ENCODE data around the gene LRP1-AS. TPM values are rescaled to one million over a fixed set of nuclear protein-coding genes. Genes with fewer than 3 reads are reported as not detected.

LRP1-AS gene
- total RNA-seq, 1 experiment from 2014 or later, result not detected

DNA sequence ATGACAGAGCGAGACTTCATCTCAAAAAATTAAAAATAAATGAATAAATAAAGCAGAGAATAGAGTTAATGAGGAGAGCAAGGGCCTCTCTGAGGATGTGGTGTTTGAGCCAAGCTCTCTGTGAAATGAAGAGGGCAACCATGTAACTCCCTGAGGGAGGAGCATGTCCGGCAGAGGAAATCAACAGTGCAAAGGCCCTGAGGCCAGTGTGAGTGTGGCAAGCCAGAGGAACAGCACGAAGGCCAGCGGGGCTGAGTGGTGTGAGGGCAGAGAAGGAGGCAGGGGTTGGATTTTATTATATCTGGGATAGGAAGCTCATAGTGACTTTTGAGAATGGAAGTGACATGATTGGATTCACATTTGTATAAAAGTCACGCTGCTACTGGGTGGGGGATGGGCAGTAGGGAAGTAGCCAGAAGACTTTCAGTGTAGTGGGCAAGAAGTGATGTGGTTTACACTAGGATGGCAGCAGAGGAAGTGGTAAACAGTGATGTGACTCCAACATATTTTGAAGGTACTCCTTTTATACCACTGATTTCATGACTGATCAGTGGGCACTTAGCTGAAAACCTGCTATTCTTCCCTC lies 10.3 kb upstream of the LRP1-AS start:
- Histone ChIP-seq H4K20me1 (ENCODE audit: insufficient read depth) (no peaks in the 10 kb centered on the region), H3K9me3 (ENCODE audit: control insufficient read depth in 1 of 2, insufficient read depth in 1 of 2, low read depth in 1 of 2, low read length in 2 of 2) (no peaks in the 10 kb centered on the region), H3K9me2 (ENCODE audit: insufficient read depth) (no peaks in the 10 kb centered on the region), H3K4me2 (ENCODE audit: low read length) (no peak overlapping the region), H2AFZ (ENCODE audit: low read depth, low read length, poor library complexity, severe bottlenecking) (no peak overlapping the region), H3K4me3 (replicated peaks in 1 of 2; ENCODE audit: low read depth in 1 of 2, low read length in 2 of 2) (no peak overlapping the region), H3K36me3 (ENCODE audit: control insufficient read depth in 1 of 2, insufficient read depth in 2 of 2, low read length in 2 of 2) (peaks cover 0 to 2% of the 10 kb centered on the region in 2 experiments; a peak in 1 of 4 replicates), H3K9ac (ENCODE audit: low read length) (no peak overlapping the region), H3K79me2 (ENCODE audit: insufficient read depth, low read length) (no peaks in the 10 kb centered on the region), H3K27me3 (ENCODE audit: insufficient read depth, low read length) (no peaks in the 10 kb centered on the region), H3K4me1 (ENCODE audit: control insufficient read depth in 1 of 2, insufficient read depth in 2 of 2, low read length in 2 of 2) (no peaks in the 10 kb centered on the region), H3K27ac (ENCODE audit: low read depth, low read length) (no peak overlapping the region)
- CTCF ChIA-PET, result no interaction called here
- intact Hi-C loops (cut with micrococcal nuclease), result no loop called here
- RAD21 ChIA-PET (ENCODE audit: low non-redundant PET in 1 of 2, low total read pairs in 2 of 2, uncharacterized antibody in 2 of 2, unreplicated experiment in 2 of 2), result no interaction called here
- TF ChIP-seq, protein P1, sequence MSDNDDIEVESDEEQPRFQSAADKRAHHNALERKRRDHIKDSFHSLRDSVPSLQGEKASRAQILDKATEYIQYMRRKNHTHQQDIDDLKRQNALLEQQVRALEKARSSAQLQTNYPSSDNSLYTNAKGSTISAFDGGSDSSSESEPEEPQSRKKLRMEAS (IDR thresholded peaks at IDR 0.05), result no peak
- TF ChIP-seq SIN3A (IDR thresholded peaks at IDR 0.05; ENCODE audit: low read depth), result no peak
- TF ChIP-seq EZH2phosphoT487 (IDR thresholded peaks at IDR 0.05; ENCODE audit: borderline replicate concordance), result no peak
- no peak for TF ChIP-seq EGR1 (IDR thresholded peaks at IDR 0.05; ENCODE audit: low read depth)
- TF ChIP-seq ELF1 (IDR thresholded peaks at IDR 0.05; ENCODE audit: borderline replicate concordance, low read depth), result no peak
- TF ChIP-seq, protein P2, sequence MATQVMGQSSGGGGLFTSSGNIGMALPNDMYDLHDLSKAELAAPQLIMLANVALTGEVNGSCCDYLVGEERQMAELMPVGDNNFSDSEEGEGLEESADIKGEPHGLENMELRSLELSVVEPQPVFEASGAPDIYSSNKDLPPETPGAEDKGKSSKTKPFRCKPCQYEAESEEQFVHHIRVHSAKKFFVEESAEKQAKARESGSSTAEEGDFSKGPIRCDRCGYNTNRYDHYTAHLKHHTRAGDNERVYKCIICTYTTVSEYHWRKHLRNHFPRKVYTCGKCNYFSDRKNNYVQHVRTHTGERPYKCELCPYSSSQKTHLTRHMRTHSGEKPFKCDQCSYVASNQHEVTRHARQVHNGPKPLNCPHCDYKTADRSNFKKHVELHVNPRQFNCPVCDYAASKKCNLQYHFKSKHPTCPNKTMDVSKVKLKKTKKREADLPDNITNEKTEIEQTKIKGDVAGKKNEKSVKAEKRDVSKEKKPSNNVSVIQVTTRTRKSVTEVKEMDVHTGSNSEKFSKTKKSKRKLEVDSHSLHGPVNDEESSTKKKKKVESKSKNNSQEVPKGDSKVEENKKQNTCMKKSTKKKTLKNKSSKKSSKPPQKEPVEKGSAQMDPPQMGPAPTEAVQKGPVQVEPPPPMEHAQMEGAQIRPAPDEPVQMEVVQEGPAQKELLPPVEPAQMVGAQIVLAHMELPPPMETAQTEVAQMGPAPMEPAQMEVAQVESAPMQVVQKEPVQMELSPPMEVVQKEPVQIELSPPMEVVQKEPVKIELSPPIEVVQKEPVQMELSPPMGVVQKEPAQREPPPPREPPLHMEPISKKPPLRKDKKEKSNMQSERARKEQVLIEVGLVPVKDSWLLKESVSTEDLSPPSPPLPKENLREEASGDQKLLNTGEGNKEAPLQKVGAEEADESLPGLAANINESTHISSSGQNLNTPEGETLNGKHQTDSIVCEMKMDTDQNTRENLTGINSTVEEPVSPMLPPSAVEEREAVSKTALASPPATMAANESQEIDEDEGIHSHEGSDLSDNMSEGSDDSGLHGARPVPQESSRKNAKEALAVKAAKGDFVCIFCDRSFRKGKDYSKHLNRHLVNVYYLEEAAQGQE (IDR thresholded peaks at IDR 0.05; ENCODE audit: low read depth), result no peak
- TF ChIP-seq ZFX (IDR thresholded peaks at IDR 0.05), result no peak
- no peak for TF ChIP-seq CEBPB (IDR thresholded peaks at IDR 0.05; ENCODE audit: low read depth)
- TF ChIP-seq EZH2 (IDR thresholded peaks at IDR 0.05), result no peak
- no TSS peak for BruUV-seq (replicated peaks)
- POLR2A ChIA-PET, result no interaction called here
- DNase-seq (ENCODE audit: low read depth, low spot score) (no peak), ATAC-seq (no peak)

Data from HCT116 (cell line).